Osteoblast (primary cell): ENCODE data around the gene SULF2. TPM values are rescaled to one million over a fixed set of nuclear protein-coding genes. Genes with fewer than 3 reads are reported as not detected.

Experiments used
- DNase-seq: peaks from one replicate; pipeline ENCODE4 v3.0.0; 2011; ENCODE audit warnings: low spot score, mixed read lengths; ENCODE audit not compliant: insufficient read length; ENCODE audit errors: missing footprints
- H2AFZ ChIP-seq: 2 replicates; pipeline ENCODE4 v1.6.0; 2011; ENCODE audit warnings: mild to moderate bottlenecking, low read length
- H3K27ac ChIP-seq: 2 replicates; pipeline ENCODE4 v1.5.1; 2011; ENCODE audit warnings: mild to moderate bottlenecking, low read depth, low read length, moderate library complexity
- H3K27me3 ChIP-seq: 2 replicates; pipeline ENCODE4 v1.6.0; 2012; ENCODE audit warnings: mild to moderate bottlenecking, control low read depth, inconsistent platforms, low read length, moderate library complexity; ENCODE audit not compliant: insufficient read depth
- H3K36me3 ChIP-seq: 2 replicates; pipeline ENCODE4 v1.5.1; 2011; ENCODE audit warnings: mild to moderate bottlenecking, low read length, control low read depth, moderate library complexity; ENCODE audit not compliant: insufficient read depth
- H3K4me1 ChIP-seq: 2 replicates; pipeline ENCODE4 v1.5.1; 2011; ENCODE audit warnings: mild to moderate bottlenecking, low read length, control low read depth, moderate library complexity; ENCODE audit not compliant: insufficient read depth
- H3K4me2 ChIP-seq: 2 replicates; pipeline ENCODE4 v1.6.0; 2011; ENCODE audit warnings: mild to moderate bottlenecking, low read length; ENCODE audit not compliant: insufficient read depth
- H3K4me3 ChIP-seq: fragments of 200-600 bp; sonication (generic); 3 replicates; pipeline ENCODE4 v1.5.1; 2012; ENCODE audit warnings: mild to moderate bottlenecking, low read length, inconsistent platforms; ENCODE audit not compliant: insufficient read depth
- H3K79me2 ChIP-seq: 2 replicates; pipeline ENCODE4 v1.6.0; 2012; ENCODE audit warnings: mild to moderate bottlenecking, low read length, control low read depth, inconsistent platforms; ENCODE audit not compliant: insufficient read depth
- H3K9me3 ChIP-seq: 2 replicates; pipeline ENCODE4 v1.5.1; 2011; ENCODE audit warnings: low read depth, low read length, control low read depth
- H4K20me1 ChIP-seq: 2 replicates; pipeline ENCODE4 v1.6.0; 2012; ENCODE audit warnings: mild to moderate bottlenecking, low read length, control low read depth; ENCODE audit not compliant: insufficient read depth
- CTCF ChIP-seq: IDR thresholded peaks from 2 replicates; pipeline ENCODE4 v1.5.1; 2011; ENCODE audit warnings: mild to moderate bottlenecking, low read depth, low read length, moderate library complexity; ENCODE audit errors: extremely low read depth
- total RNA-seq: library from RNA; depleted of rRNA; stranded (reverse); fragments of >200 nt; gene quantifications from 2 replicates; pipeline ENCODE4 v1.2.3, GENCODE V29; 2012

The SULF2 gene
- total RNA-seq, 1 donor = 102 TPM

DNA sequence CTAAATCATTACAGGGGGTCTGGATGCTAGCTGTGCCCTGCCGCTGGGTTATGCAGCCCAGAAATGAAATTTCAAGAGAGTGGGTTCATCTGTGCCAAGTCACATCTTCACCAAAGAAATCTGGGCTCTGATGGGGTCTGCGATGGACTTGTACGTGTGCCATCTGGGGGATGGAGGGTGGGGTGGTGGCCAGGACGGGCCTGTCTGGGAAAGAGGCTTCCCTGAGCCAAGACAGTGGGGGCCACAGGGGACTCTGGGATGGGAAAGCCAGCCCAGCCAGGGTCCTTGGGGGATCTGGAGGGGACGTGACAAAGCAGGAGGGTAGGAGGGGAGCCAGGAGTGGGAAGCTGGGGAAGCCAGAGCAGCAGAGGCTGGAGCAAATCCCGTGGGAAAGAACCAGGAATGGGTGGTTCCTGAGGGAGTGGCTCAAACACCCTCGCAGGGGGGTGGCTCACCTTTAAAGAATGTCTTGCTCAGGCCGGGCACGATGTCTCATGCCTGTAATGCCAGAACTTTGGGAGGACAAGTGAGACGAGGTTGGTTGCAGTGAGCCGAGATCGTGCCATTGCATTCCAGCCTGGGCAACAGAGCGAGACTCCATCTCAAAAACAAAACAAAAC lies 36.3 kb upstream of the SULF2 start:
- no peak for DNase-seq
- Histone ChIP-seq H3K4me2 (no peak overlapping the region), H2AFZ (no peak overlapping the region)

GRCh38 chr20:47818996-47819609 lies 33.8 kb upstream of the SULF2 start:
- Histone ChIP-seq H2AFZ (no peak overlapping the region), H3K27me3 (peaks cover 29% of the 10 kb centered on the region), H4K20me1 (no peaks in the 10 kb centered on the region), H3K27ac (no peak overlapping the region), H3K4me3 (no peak overlapping the region), H3K9me3 (no peaks in the 10 kb centered on the region), H3K36me3 (no peaks in the 10 kb centered on the region), H3K4me2 (no peak overlapping the region), H3K4me1 (no peaks in the 10 kb centered on the region), H3K79me2 (no peaks in the 10 kb centered on the region)
- DNase-seq = no peak
- no peak for TF ChIP-seq CTCF

More for the DNA sequence above, 36.3 kb upstream of the SULF2 start:
- Histone ChIP-seq H3K36me3 (no peaks in the 10 kb centered on the region), H4K20me1 (no peaks in the 10 kb centered on the region), H3K79me2 (no peaks in the 10 kb centered on the region), H3K4me1 (no peaks in the 10 kb centered on the region), H3K9me3 (no peaks in the 10 kb centered on the region), H3K4me3 (no peak overlapping the region), H3K27me3 (peaks cover 24% of the 10 kb centered on the region), H3K27ac (no peak overlapping the region)
- TF ChIP-seq CTCF = no peak

DNA sequence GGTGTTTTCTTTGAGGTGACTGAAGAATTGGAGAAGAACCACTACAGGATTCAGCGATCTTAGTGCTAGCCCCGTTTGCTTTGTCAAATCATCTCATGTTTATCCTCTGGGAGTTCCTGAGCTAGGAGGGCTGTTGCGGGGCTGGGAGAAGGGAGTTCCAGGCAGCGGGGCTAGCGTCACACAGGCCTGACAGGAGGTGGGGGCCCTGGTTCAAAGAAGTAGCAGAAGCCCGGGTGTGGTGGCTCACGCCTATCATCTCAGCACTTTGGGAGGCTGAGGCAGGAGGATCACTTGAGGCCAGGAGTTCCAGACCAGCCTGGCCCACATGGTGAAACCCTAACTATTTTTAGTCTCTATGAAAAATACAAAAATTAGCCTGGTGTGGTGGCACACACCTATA lies 33.2 kb upstream of the SULF2 start:
- Histone ChIP-seq H4K20me1 (no peaks in the 10 kb centered on the region), H3K27ac (no peak overlapping the region)

More for the DNA sequence above, 33.2 kb upstream of the SULF2 start:
- Histone ChIP-seq H3K4me2 (no peak overlapping the region), H2AFZ (no peak overlapping the region), H3K36me3 (no peaks in the 10 kb centered on the region), H3K4me1 (no peaks in the 10 kb centered on the region), H3K9me3 (no peaks in the 10 kb centered on the region), H3K79me2 (no peaks in the 10 kb centered on the region), H3K4me3 (no peak overlapping the region), H3K27me3 (peaks cover 29% of the 10 kb centered on the region)
- DNase-seq = no peak
- no peak for TF ChIP-seq CTCF
